Panc1 (cell line): ENCODE results near the gene FANCF.

Source experiments
- POLR2AphosphoS5 ChIP-seq: IDR thresholded peaks from 2 replicates; pipeline ENCODE4 v1.6.1; 2012; ENCODE audit warnings: mild to moderate bottlenecking, low read depth, low read length, moderate library complexity
- SIN3A ChIP-seq: IDR thresholded peaks from 2 replicates; pipeline ENCODE4 v1.6.1; 2012; ENCODE audit warnings: low read depth, mild to moderate bottlenecking, low read length, moderate library complexity, borderline replicate concordance; ENCODE audit not compliant: insufficient read depth
- TF ChIP-seq, protein P1 (sequence below): fragments of 450-650 bp; IDR thresholded peaks from 2 replicates; pipeline ENCODE4 v1.5.1; 2017; ENCODE audit warnings: mild to moderate bottlenecking
- TF ChIP-seq, protein P2 (sequence below), 2 experiments: IDR thresholded peaks; 2 replicates each; pipeline ENCODE4 v1.6.1; 2011 to 2012; ENCODE audit warnings: low read depth in 2 of 2, control low read depth in 1 of 2, low read length in 1 of 2, mild to moderate bottlenecking in 1 of 2, moderate library complexity in 1 of 2; ENCODE audit not compliant: insufficient read depth in 1 of 2

DNA sequence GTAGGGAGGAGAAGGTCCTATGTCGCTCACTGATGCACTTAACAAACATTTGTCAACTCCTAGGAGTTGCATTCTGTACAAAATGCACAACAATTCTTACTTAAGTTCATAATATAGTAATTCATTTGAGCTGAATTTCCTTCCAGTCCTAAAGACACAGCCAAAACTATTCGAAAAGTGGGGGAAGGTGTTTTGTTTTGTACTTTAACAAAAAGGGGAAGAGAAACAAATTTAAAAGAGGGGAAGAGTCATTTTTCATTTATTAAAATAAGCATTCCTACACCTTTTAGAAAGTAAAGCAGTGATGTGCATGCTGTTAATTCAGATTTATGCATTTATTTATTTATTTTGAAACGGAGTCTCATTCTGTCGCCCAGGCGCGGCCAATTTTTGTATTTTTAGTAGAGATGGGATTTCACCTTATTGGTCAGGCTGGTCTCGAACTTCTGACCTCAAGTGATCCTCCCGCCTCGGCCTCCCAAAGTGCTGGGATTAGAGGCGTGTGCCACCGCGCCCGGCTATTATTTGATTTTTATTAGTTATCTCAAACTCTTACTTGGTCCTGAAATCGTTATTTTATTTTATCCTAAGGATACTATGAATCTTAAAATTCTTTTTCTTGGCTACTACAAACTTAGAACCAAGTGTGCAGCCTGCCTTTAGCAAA is 1.1 kb upstream of the FANCF start:
- TF ChIP-seq, protein P1, sequence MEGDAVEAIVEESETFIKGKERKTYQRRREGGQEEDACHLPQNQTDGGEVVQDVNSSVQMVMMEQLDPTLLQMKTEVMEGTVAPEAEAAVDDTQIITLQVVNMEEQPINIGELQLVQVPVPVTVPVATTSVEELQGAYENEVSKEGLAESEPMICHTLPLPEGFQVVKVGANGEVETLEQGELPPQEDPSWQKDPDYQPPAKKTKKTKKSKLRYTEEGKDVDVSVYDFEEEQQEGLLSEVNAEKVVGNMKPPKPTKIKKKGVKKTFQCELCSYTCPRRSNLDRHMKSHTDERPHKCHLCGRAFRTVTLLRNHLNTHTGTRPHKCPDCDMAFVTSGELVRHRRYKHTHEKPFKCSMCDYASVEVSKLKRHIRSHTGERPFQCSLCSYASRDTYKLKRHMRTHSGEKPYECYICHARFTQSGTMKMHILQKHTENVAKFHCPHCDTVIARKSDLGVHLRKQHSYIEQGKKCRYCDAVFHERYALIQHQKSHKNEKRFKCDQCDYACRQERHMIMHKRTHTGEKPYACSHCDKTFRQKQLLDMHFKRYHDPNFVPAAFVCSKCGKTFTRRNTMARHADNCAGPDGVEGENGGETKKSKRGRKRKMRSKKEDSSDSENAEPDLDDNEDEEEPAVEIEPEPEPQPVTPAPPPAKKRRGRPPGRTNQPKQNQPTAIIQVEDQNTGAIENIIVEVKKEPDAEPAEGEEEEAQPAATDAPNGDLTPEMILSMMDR: no peak
- TF ChIP-seq, protein P2, sequence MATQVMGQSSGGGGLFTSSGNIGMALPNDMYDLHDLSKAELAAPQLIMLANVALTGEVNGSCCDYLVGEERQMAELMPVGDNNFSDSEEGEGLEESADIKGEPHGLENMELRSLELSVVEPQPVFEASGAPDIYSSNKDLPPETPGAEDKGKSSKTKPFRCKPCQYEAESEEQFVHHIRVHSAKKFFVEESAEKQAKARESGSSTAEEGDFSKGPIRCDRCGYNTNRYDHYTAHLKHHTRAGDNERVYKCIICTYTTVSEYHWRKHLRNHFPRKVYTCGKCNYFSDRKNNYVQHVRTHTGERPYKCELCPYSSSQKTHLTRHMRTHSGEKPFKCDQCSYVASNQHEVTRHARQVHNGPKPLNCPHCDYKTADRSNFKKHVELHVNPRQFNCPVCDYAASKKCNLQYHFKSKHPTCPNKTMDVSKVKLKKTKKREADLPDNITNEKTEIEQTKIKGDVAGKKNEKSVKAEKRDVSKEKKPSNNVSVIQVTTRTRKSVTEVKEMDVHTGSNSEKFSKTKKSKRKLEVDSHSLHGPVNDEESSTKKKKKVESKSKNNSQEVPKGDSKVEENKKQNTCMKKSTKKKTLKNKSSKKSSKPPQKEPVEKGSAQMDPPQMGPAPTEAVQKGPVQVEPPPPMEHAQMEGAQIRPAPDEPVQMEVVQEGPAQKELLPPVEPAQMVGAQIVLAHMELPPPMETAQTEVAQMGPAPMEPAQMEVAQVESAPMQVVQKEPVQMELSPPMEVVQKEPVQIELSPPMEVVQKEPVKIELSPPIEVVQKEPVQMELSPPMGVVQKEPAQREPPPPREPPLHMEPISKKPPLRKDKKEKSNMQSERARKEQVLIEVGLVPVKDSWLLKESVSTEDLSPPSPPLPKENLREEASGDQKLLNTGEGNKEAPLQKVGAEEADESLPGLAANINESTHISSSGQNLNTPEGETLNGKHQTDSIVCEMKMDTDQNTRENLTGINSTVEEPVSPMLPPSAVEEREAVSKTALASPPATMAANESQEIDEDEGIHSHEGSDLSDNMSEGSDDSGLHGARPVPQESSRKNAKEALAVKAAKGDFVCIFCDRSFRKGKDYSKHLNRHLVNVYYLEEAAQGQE (IDR thresholded peaks at IDR 0.05; ENCODE audit: insufficient read depth in 1 of 2, low read depth in 2 of 2, low read length in 1 of 2): no peak
- TF ChIP-seq POLR2AphosphoS5: no peak
- TF ChIP-seq SIN3A: no peak
